Smooth muscle cell (in vitro differentiated cells): Measurements from ENCODE around the gene ENKUR. TPM values are rescaled to one million over a fixed set of nuclear protein-coding genes. Genes with fewer than 3 reads are reported as not detected.

Experiments used
- DNase-seq: peaks from one replicate; lab custom pipeline; 2025; ENCODE audit not compliant: unreplicated experiment; lab: John Stamatoyannopoulos, UW
- H2AFZ ChIP-seq: fragments of 200-600 bp; sonication (generic); 2 replicates; pipeline ENCODE4 v1.6.0; 2016; ENCODE audit warnings: antibody characterized with exemption, low read depth, mild to moderate bottlenecking
- H3F3A ChIP-seq: fragments of 200-600 bp; sonication (generic); 2 replicates; pipeline ENCODE4 v1.6.0; 2017; ENCODE audit warnings: antibody characterized with exemption, low read depth
- H3K27ac ChIP-seq: fragments of 200-600 bp; sonication (generic); 2 replicates; pipeline ENCODE4 v1.5.1; 2016; ENCODE audit warnings: low read depth, mild to moderate bottlenecking
- H3K27me3 ChIP-seq: fragments of 200-600 bp; sonication (generic); 2 replicates; pipeline ENCODE4 v1.6.1; 2016; ENCODE audit warnings: low read depth, mild to moderate bottlenecking
- H3K36me3 ChIP-seq: fragments of 200-600 bp; sonication (generic); 2 replicates; pipeline ENCODE4 v1.5.1; 2016; ENCODE audit warnings: low read depth
- H3K4me1 ChIP-seq: fragments of 200-600 bp; sonication (generic); 2 replicates; pipeline ENCODE4 v1.5.1; 2016; ENCODE audit warnings: low read depth
- H3K4me2 ChIP-seq: fragments of 200-600 bp; sonication (generic); 2 replicates; pipeline ENCODE4 v1.6.0; 2016; ENCODE audit warnings: mild to moderate bottlenecking
- H3K4me3 ChIP-seq: fragments of 200-600 bp; sonication (generic); 2 replicates; pipeline ENCODE4 v1.5.1; 2016; ENCODE audit warnings: mild to moderate bottlenecking
- H3K79me2 ChIP-seq: fragments of 200-600 bp; sonication (generic); 2 replicates; pipeline ENCODE4 v1.6.0; 2016; ENCODE audit warnings: low read depth, mild to moderate bottlenecking
- H3K9ac ChIP-seq: fragments of 200-600 bp; sonication (generic); 2 replicates; pipeline ENCODE4 v1.6.0; 2016; ENCODE audit warnings: low read depth
- H3K9me3 ChIP-seq: fragments of 200-600 bp; sonication (generic); replicated peaks from 2 replicates; pipeline ENCODE4 v1.5.1; 2016; ENCODE audit warnings: low read depth
- H4K20me1 ChIP-seq: fragments of 200-600 bp; sonication (generic); 2 replicates; pipeline ENCODE4 v1.6.0; 2016; ENCODE audit warnings: low read depth
- CTCF ChIP-seq: fragments of 200-600 bp; sonication (generic); IDR thresholded peaks from 2 replicates; pipeline ENCODE4 v1.5.1; 2017; ENCODE audit warnings: borderline replicate concordance, mild to moderate bottlenecking, antibody characterized with exemption; ENCODE audit not compliant: insufficient read depth, poor library complexity, severe bottlenecking
- WGBS: methylation state at CpG from one replicate; pipeline ENCODE4 v1.1.7; 2016; ENCODE audit warnings: low lambda C conversion rate; 5-methylcytosine and 5-hydroxymethylcytosine counted together
- polyA plus RNA-seq: library from polyadenylated mRNA; unstranded; fragments of >200 nt; fragmentation: Nextera tagmentation; extraction: Ambion mirVana; gene quantifications from 2 replicates; pipeline ENCODE4 v1.2.1, GENCODE V29; 2016
- total RNA-seq: library from RNA; depleted of rRNA; stranded (reverse); fragments of >200 nt; gene quantifications from 2 replicates; pipeline ENCODE4 v1.2.3, GENCODE V29; 2014

The ENKUR gene
- total and polyA plus RNA-seq, 2 experiments from 2014 or later, result 0.58 TPM; not detected in 1

GRCh38 chr10:25039531-25039930, 23.6 kb upstream of the ENKUR start:
- Histone ChIP-seq H2AFZ (no peak overlapping the region), H3K4me1 (peaks cover 8% of the 10 kb centered on the region), H4K20me1 (no peaks in the 10 kb centered on the region), H3K4me3 (no peak overlapping the region), H3K27ac (no peak overlapping the region), H3K9me3 (no peaks in the 10 kb centered on the region), H3F3A (no peaks in the 10 kb centered on the region), H3K9ac (no peak overlapping the region), H3K27me3 (peaks cover 3% of the 10 kb centered on the region), H3K4me2 (no peak overlapping the region), H3K36me3 (no peaks in the 10 kb centered on the region), H3K79me2 (no peaks in the 10 kb centered on the region)
- no peak for DNase-seq
- TF ChIP-seq CTCF, result no peak

GRCh38 chr10:25038325-25038724, 22.4 kb upstream of the ENKUR start:
- H3K9me3 ChIP-seq, result no peaks in the 10 kb centered on the region
- H3K27me3 ChIP-seq, result peaks cover 3% of the 10 kb centered on the region
- H2AFZ ChIP-seq, result no peak overlapping the region
- H3K27ac ChIP-seq, result no peak overlapping the region
- no peak for TF ChIP-seq CTCF
- H4K20me1 ChIP-seq, result no peaks in the 10 kb centered on the region
- H3K79me2 ChIP-seq, result no peaks in the 10 kb centered on the region
- WGBS, result 66% methylated on average over 2 of the region's 2 CpGs
- H3K4me3 ChIP-seq, result no peak overlapping the region
- no peak for DNase-seq
- peaks cover 8% of the 10 kb centered on the region for H3K4me1 ChIP-seq
- no peaks in the 10 kb centered on the region for H3K36me3 ChIP-seq
- no peaks in the 10 kb centered on the region for H3F3A ChIP-seq
- H3K9ac ChIP-seq, result no peak overlapping the region
- H3K4me2 ChIP-seq, result no peak overlapping the region

GRCh38 chr10:25036381-25036780, 20.4 kb upstream of the ENKUR start:
- peaks cover 3% of the 10 kb centered on the region for H3K27me3 ChIP-seq

More at GRCh38 chr10:25036381-25036780, 20.4 kb upstream of the ENKUR start:
- Histone ChIP-seq H3F3A (no peaks in the 10 kb centered on the region), H3K4me1 (peaks cover 8% of the 10 kb centered on the region), H3K36me3 (no peaks in the 10 kb centered on the region), H3K27ac (no peak overlapping the region), H4K20me1 (no peaks in the 10 kb centered on the region), H3K79me2 (no peaks in the 10 kb centered on the region), H3K4me3 (no peak overlapping the region), H2AFZ (no peak overlapping the region), H3K9me3 (no peaks in the 10 kb centered on the region), H3K9ac (no peak overlapping the region), H3K4me2 (no peak overlapping the region)
- no peak for TF ChIP-seq CTCF
- 79% methylated on average over 3 of the region's 3 CpGs for WGBS
- no peak for DNase-seq
